ENCODE data around the gene ASRGL1.
A peak's percentile ranks its signal among the peaks of the same experiment; 100 is the strongest.
"Not testable (repeated sequence)": the region's sequence is repeated elsewhere in the genome, so short reads cannot be mapped to it uniquely, and the experiment has no call there.

The ASRGL1 gene

GRCh38 chr11:62337303-62338181 is at the start of gene ASRGL1:
Gene ASRGL1, plus strand, starts transcription at chr11:62337448. Its CDS starts 530 bp downstream, at chr11:62337978.
- peak; percentile 76 for DNase-seq

DNA sequence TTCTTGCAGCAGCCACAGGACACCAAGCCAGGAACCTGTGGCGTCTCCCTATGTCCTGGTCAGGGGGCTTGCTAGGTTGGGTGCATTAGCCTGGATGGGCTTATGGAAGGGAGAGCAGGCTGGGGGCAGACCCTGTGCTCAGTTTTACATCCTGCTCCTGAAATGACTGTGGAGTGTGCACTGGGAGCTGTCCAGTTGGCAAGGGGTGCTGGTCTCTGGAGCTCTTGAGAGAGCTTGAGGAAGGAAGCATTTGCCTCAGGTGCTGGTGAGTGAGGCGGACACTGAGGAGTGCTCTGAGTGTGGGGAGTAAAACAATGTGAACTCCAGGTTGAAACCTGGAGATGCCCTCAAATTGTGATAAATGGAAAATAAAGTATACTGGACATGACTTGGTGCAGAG is 41.7 kb upstream of the ASRGL1 start:
- DNase-seq, result no peak

DNA sequence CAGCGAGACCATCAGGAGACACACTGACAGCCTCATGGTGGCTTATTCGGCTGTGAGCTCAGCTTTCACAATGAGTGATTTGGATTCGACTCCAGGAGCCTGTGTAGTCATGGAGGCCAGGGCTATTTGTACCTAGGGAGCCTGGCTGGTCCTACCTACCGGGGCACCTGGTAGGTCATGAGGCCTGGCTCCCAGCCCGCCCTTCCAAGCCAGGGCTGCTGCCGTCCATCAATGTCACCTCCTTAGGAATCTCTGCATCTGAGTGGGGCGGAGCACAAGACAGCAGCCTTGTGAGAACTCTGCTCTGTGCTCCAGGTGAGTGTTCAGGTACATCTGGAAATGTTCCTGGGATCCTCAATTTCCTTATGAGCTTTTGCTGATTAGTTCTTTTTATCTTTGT is 38.3 kb upstream of the ASRGL1 start, which contains the start of gene SCGB1D4:
SCGB1D4 (minus strand) TSS at position 101 of the 400 bp plus-strand sequence; CDS start at position 36, 65 bp downstream.
- DNase-seq, result no peak

DNA sequence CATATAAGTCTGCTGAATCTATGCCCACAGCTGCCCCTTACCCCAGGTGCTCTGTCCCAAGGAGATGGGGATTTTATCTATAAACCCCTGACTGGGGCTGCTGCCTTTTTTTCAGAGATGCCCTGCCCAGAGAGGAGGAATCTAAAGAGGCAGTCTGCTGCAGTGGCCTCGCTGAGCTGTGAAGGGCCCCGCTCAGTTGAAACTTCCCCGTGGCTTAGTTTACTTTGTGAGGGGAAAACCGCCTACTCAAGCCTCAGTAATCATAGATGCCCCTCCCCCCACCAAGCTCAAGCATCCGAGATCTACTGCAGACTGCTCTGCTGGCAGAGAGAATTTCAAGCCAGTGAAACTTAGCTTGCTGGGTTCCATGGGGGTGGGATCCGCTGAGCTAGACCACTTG is 31.0 kb upstream of the ASRGL1 start:
- no peak for DNase-seq

- no peak for DNase-seq
Measured at GRCh38 chr11:62307950-62308349, 29.3 kb upstream of the ASRGL1 start.

GRCh38 chr11:62309991-62310390 is 27.3 kb upstream of the ASRGL1 start:
- no peak for DNase-seq

DNA sequence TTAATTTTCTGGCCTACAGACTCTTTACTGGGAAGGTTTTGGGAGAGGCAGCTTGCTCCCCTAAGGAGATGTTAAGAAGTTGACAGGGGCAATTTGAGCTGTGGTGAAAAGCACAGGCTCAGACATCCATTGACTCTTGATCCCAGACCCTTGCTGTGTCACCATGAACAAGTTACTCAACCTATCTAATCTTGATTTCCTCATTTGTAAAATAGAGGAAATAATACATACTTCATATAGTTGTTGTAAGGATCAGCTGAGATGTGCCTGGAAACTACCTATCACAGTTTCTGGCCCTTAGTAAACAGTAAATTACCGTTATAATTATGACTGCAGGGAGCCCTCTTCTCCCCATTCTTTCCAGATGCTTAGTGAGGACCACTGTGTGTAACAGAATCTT is 21.8 kb upstream of the ASRGL1 start:
- DNase-seq, result no peak

- DNase-seq, result no peak
Measured at GRCh38 chr11:62322524-62322923, 14.7 kb upstream of the ASRGL1 start.

DNA sequence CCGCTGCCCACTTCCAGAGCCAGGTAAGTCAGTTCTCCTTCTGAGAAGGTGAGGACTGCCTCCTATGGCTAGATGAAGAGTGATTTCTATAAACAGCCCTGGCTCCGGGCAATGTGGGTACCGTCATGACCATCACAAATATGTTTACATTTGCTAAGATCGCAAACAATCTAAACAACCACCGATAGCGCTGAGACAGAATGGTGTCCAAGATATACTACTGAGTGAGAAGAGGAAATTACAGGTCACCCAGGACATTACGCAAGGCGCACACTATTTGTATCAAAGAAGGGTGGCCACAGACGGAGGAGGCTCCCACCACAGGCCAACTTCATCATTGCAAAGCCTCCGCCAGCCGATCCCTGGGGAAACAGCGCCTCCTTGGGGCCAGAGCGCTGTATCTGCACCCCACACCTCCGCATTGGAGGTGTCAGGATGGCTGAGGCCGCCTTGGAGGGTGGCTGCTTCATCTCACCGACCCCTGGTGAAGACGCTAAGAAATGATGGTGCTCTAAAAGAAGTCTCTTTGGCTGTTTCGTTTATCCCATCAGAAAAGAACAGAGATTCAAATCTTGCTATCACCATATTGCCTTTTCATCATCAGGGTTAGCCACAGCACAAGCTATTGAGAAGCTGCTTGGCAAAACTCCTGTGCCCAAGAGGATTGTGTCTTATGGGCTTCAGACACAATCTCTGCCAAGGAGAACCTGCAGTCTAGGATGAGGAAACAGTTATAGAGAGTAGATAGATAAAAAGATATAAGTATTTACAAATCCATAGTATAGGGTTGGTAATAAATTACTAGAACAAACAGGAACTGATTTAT is 12.3 kb upstream of the ASRGL1 start:
- peak; percentile 35 for DNase-seq

GRCh38 chr11:62325781-62326180 is 11.5 kb upstream of the ASRGL1 start:
- not testable (repeated sequence) for DNase-seq

- DNase-seq, result not testable (repeated sequence)
Measured at GRCh38 chr11:62326719-62327118, 10.5 kb upstream of the ASRGL1 start.

GRCh38 chr11:62327541-62327940 is 9.7 kb upstream of the ASRGL1 start:
- DNase-seq, result not testable (repeated sequence)

- DNase-seq, result not testable (repeated sequence)
Measured at GRCh38 chr11:62331264-62331663, 6.0 kb upstream of the ASRGL1 start.

GRCh38 chr11:62333768-62334167 is 3.5 kb upstream of the ASRGL1 start:
- DNase-seq, result no peak

DNA sequence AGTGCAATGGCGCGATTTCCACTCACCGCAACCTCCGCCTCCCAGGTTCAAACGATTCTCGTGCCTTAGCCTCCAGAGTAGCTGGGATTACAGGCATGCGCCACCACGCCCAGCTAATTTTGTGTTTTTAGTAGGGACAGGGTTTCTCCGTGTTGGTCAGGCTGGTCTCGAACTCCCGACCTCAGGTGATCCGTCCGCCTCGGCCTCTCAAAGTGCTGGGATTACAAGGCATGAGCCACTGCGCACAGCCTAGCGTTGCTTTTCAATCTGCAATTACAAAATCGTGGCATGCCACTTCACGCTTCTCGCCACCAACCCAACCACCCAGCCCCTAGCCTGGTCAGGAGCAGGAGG is 322 bp upstream of the ASRGL1 start:
- DNase-seq, result not testable (repeated sequence)

- DNase-seq, result no peak
Measured at GRCh38 chr11:62338218-62338617, 970 bp downstream of the ASRGL1 start.

GRCh38 chr11:62340269-62340901 is 3.1 kb downstream of the ASRGL1 start:
- peak; percentile 50 for DNase-seq

DNA sequence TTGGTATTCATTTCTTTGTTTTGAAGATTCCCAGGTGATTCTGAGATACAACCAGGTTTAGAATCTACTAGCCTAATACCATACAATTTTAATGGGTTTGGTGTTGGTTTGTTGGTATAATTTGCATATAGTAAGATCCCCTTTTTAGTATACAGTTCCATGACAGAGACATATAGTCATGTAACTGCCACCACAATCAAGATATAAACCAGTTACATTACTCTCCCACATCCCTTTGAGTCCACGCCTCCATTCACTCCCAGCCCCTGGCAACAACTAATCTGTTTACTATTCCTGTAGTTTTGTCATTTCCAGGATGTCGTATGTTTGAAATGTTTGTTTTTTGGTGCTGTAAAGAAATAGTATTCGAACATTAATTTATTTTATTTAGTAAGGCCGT is 4.3 kb downstream of the ASRGL1 start:
- no peak for DNase-seq

- not testable (repeated sequence) for DNase-seq
Measured at GRCh38 chr11:62343646-62344190, 6.5 kb downstream of the ASRGL1 start.

DNA sequence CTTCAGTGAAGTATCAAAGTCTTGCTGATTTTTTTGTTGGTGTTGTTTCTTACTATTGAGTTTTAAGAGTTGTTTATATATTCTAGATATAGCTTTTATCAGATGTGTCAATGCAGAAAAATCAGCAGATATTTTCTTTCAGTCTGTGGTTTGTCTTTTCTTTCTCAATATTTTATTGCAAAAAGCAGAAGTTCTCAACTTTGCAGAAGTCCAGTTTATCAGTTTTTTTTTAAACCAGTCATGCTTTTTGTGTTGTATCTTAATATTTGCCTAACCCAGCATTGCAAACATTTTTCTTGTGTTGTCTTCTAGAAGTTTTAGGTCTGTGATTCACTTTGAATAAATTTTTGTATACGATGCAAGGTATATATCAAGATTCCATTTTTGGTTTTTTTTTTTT is 7.0 kb downstream of the ASRGL1 start:
- no peak for DNase-seq

- no peak for DNase-seq
Measured at GRCh38 chr11:62345861-62346260, 8.6 kb downstream of the ASRGL1 start.

DNA sequence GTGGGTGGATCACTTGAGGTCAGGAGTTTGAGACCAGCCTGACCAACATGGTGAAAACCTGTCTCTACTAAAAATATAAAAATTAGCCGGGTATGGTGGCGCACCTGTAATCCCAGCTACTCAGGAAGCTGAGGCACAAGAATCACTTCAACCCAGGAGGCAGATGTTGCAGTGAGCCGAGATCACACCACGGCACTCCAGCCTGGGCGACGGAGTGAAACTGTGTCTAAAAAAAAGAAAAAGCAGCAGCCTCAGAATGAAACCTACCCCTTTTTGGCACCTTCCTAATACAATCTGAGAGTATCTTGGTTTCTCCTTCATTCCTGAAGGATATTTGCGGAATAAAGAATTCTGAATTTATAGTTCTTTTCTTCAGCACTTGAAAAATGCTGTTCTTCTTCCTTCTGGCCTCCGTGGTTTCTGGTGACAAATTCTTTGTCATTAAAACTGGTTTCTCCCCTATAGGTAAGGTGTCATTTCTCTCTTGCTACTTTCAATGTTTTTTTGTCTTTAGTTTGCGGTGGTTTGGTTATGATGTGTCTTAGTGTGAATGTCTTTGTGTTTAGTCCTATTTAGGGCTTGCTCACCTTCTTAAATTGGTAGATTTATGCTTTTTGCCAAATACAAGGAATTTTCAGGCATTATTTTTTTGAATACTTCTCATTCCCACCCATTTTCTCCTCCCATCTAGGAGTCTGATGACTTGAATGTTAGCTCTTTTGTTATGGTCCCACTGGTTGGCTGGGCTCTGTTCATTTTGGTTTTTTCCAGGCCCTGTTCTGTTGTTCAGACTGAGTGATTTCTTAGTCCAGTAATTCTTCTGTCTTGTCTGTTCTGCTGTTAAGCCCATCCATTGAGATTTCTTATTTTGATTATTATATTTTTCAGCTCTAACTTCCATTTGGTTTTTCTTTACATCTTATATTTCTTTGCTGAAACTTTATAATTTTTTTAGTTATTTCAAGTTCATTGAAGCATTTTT is 15.4 kb downstream of the ASRGL1 start:
- no peak for DNase-seq
